Neural cell (in vitro differentiated cells): ENCODE measurements around the gene DAAM2.

Source experiments
- EP300 ChIP-seq: fragments of 450-650 bp; conservative IDR thresholded peaks from 2 replicates; pipeline ENCODE4 v1.6.1; 2014; ENCODE audit warnings: antibody characterized with exemption, mild to moderate bottlenecking, moderate library complexity; ENCODE audit not compliant: poor library complexity, severe bottlenecking
- EZH2 ChIP-seq: fragments of 200-600, 300-800 bp; shearing (Covaris generic), sonication (generic); IDR thresholded peaks from 2 replicates; pipeline ENCODE4 v1.6.1; 2014; ENCODE audit warnings: antibody characterized with exemption, low read length, borderline replicate concordance, mild to moderate bottlenecking; ENCODE audit not compliant: insufficient read depth, poor library complexity, severe bottlenecking
- MXI1 ChIP-seq: fragments of 450-650 bp; conservative IDR thresholded peaks from 2 replicates; pipeline ENCODE4 v1.6.1; 2014; ENCODE audit warnings: antibody characterized with exemption, mild to moderate bottlenecking; ENCODE audit not compliant: poor library complexity, severe bottlenecking
- POLR2AphosphoS5 ChIP-seq: IDR thresholded peaks from 2 replicates; pipeline ENCODE4 v1.6.1; 2012
- RAD21 ChIP-seq: fragments of 450-650 bp; conservative IDR thresholded peaks from 2 replicates; pipeline ENCODE4 v1.6.1; 2014; ENCODE audit warnings: antibody characterized with exemption, mild to moderate bottlenecking, moderate library complexity
- TAF1 ChIP-seq: IDR thresholded peaks from 2 replicates; pipeline ENCODE4 v1.6.1; 2012; ENCODE audit warnings: low read depth
- TF ChIP-seq, protein P1 (sequence below): fragments of 450-650 bp; IDR thresholded peaks from 2 replicates; pipeline ENCODE4 v1.5.1; 2014; ENCODE audit warnings: antibody characterized with exemption, mild to moderate bottlenecking, moderate library complexity; ENCODE audit not compliant: poor library complexity, severe bottlenecking
- TF ChIP-seq, protein P2 (sequence below): IDR thresholded peaks from 2 replicates; pipeline ENCODE4 v1.6.1; 2012; ENCODE audit warnings: borderline replicate concordance

DNA sequence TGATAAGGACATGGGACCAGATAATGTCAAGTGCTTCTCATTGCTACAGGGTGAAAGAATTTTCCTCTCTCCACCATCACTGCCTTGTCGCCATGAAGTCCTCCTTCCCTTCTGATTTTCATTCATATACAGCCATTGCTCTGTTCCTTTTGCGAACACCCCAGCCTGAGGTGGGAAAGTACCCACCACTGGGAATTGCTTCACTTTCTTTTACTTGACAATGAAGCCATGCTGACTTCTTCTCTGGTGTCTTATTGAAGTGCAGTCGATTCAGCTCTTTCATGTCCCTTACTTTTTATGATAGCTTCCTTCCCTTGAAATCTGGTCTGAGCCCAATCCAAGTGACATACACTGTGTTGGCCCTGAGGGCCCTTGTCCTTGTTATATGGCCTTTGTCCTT, 16.2 kb downstream of the DAAM2 start:
- TF ChIP-seq POLR2AphosphoS5 (no peak), EZH2 (no peak), MXI1 (no peak), EP300 (no peak), TAF1 (no peak), RAD21 (no peak)
- TF ChIP-seq, protein P1, sequence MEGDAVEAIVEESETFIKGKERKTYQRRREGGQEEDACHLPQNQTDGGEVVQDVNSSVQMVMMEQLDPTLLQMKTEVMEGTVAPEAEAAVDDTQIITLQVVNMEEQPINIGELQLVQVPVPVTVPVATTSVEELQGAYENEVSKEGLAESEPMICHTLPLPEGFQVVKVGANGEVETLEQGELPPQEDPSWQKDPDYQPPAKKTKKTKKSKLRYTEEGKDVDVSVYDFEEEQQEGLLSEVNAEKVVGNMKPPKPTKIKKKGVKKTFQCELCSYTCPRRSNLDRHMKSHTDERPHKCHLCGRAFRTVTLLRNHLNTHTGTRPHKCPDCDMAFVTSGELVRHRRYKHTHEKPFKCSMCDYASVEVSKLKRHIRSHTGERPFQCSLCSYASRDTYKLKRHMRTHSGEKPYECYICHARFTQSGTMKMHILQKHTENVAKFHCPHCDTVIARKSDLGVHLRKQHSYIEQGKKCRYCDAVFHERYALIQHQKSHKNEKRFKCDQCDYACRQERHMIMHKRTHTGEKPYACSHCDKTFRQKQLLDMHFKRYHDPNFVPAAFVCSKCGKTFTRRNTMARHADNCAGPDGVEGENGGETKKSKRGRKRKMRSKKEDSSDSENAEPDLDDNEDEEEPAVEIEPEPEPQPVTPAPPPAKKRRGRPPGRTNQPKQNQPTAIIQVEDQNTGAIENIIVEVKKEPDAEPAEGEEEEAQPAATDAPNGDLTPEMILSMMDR: no peak
- TF ChIP-seq, protein P2, sequence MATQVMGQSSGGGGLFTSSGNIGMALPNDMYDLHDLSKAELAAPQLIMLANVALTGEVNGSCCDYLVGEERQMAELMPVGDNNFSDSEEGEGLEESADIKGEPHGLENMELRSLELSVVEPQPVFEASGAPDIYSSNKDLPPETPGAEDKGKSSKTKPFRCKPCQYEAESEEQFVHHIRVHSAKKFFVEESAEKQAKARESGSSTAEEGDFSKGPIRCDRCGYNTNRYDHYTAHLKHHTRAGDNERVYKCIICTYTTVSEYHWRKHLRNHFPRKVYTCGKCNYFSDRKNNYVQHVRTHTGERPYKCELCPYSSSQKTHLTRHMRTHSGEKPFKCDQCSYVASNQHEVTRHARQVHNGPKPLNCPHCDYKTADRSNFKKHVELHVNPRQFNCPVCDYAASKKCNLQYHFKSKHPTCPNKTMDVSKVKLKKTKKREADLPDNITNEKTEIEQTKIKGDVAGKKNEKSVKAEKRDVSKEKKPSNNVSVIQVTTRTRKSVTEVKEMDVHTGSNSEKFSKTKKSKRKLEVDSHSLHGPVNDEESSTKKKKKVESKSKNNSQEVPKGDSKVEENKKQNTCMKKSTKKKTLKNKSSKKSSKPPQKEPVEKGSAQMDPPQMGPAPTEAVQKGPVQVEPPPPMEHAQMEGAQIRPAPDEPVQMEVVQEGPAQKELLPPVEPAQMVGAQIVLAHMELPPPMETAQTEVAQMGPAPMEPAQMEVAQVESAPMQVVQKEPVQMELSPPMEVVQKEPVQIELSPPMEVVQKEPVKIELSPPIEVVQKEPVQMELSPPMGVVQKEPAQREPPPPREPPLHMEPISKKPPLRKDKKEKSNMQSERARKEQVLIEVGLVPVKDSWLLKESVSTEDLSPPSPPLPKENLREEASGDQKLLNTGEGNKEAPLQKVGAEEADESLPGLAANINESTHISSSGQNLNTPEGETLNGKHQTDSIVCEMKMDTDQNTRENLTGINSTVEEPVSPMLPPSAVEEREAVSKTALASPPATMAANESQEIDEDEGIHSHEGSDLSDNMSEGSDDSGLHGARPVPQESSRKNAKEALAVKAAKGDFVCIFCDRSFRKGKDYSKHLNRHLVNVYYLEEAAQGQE: no peak
